Urinary bladder (tissue), 4 donors: ENCODE measurements around the gene MAGEB6. TPM values are rescaled to one million over a fixed set of nuclear protein-coding genes. Genes with fewer than 3 reads are reported as not detected.
"Not testable (repeated sequence)": the region's sequence is repeated elsewhere in the genome, so short reads cannot be mapped to it uniquely, and the experiment has no call there.

Experiments used
- DNase-seq: peaks from one replicate; pipeline ENCODE4 v3.0.0-alpha.2; 2015; ENCODE audit errors: extremely low spot score
- H3K27ac ChIP-seq: one replicate; pipeline ENCODE4 v1.5.1; 2013; ENCODE audit warnings: low read depth, mild to moderate bottlenecking, moderate library complexity
- H3K36me3 ChIP-seq: one replicate; pipeline ENCODE4 v1.6.1; 2013; ENCODE audit warnings: mild to moderate bottlenecking, moderate library complexity; ENCODE audit not compliant: insufficient read depth
- H3K4me1 ChIP-seq: one replicate; pipeline ENCODE4 v1.6.1; 2013; ENCODE audit warnings: mild to moderate bottlenecking, moderate library complexity; ENCODE audit not compliant: insufficient read depth
- H3K4me3 ChIP-seq: one replicate; pipeline ENCODE4 v1.5.1; 2013; ENCODE audit warnings: low read depth, low read length
- WGBS: extraction: QIAGEN DNeasy Blood & Tissue Kit; methylation state at CpG from one replicate; pipeline ENCODE4 v1.1.7; 2013; 5-methylcytosine and 5-hydroxymethylcytosine counted together
- polyA plus RNA-seq: library from polyadenylated mRNA; stranded (reverse); fragments of 200-250 nt; gene quantifications from one replicate; pipeline ENCODE4 v1.2.3, GENCODE V29; 2013
- total RNA-seq: library from RNA; depleted of rRNA; stranded (reverse); fragments of >200 nt; gene quantifications from one replicate; pipeline ENCODE4 v1.2.3, GENCODE V29; 2014
- donor health status: healthy with polysubstance abuse.
- donor health status: healthy.

Gene MAGEB6
- not detected for total RNA-seq
- not detected for polyA plus RNA-seq

- H3K4me3 ChIP-seq, result no peak within 1 kb of the TSS
- no peak within 1 kb of the TSS for H3K27ac ChIP-seq
- 90% methylated on average over 17 of the region's 17 CpGs for WGBS
- no peak for DNase-seq
- no peaks in the 10 kb centered on the region for H3K4me1 ChIP-seq
- no peaks in the 10 kb centered on the region for H3K36me3 ChIP-seq
These were observed at the start of gene MAGEB6 for GRCh38 chrX:26192204-26192603. Gene MAGEB6, plus strand, starts transcription at chrX:26192440. Its CDS starts 1,407 bp downstream, at chrX:26193847.

- no peak for DNase-seq
- 23% methylated on average over 2 of the region's 2 CpGs for WGBS
- Histone ChIP-seq H3K27ac (no peak overlapping the region), H3K36me3 (no peaks in the 10 kb centered on the region), H3K4me3 (no peak overlapping the region), H3K4me1 (no peaks in the 10 kb centered on the region)
These were observed 46.2 kb upstream of the MAGEB6 start for GRCh38 chrX:26146024-26146423.

GRCh38 chrX:26160301-26160700, 31.9 kb upstream of the MAGEB6 start, which contains the start of gene MAGEB6B:
Gene MAGEB6B, plus strand, starts transcription at chrX:26160601. Its CDS starts 0 bp downstream, at chrX:26160601.
- 98% methylated on average over 10 of the region's 10 CpGs for WGBS
- no peaks in the 10 kb centered on the region for H3K4me1 ChIP-seq
- H3K4me3 ChIP-seq, result no peak within 1 kb of the TSS
- no peaks in the 10 kb centered on the region for H3K36me3 ChIP-seq
- no peak for DNase-seq
- H3K27ac ChIP-seq, result no peak within 1 kb of the TSS

- no peak overlapping the region for H3K27ac ChIP-seq
- no peak for DNase-seq
- no peak overlapping the region for H3K4me3 ChIP-seq
- no peaks in the 10 kb centered on the region for H3K4me1 ChIP-seq
- no peaks in the 10 kb centered on the region for H3K36me3 ChIP-seq
These were observed 11.3 kb downstream of the MAGEB6 start for GRCh38 chrX:26203561-26203960.

GRCh38 chrX:26204717-26205116, 12.5 kb downstream of the MAGEB6 start:
- not testable (repeated sequence) for H3K4me1 ChIP-seq, H3K4me3 ChIP-seq, H3K27ac ChIP-seq, H3K36me3 ChIP-seq, DNase-seq
- 98% methylated on average over 27 of the region's 27 CpGs for WGBS

- H3K4me3 ChIP-seq, result no peak overlapping the region
- no peaks in the 10 kb centered on the region for H3K36me3 ChIP-seq
- H3K27ac ChIP-seq, result no peak overlapping the region
- H3K4me1 ChIP-seq, result no peaks in the 10 kb centered on the region
- WGBS, result 70% methylated on average over 3 of the region's 3 CpGs
- DNase-seq, result no peak
These were observed 15.8 kb downstream of the MAGEB6 start for GRCh38 chrX:26208012-26208411.

- Histone ChIP-seq H3K27ac (no peak within 1 kb of the TSS), H3K4me1 (no peaks in the 10 kb centered on the region), H3K4me3 (no peak within 1 kb of the TSS), H3K36me3 (no peaks in the 10 kb centered on the region)
- WGBS, result 84% methylated on average over 5 of the region's 5 CpGs
- DNase-seq, result no peak
These were observed 23.6 kb downstream of the MAGEB6 start, which contains the start of gene MAGEB5 for GRCh38 chrX:26215869-26216268. Gene MAGEB5, plus strand, starts transcription at chrX:26216169. Its CDS starts 1,133 bp downstream, at chrX:26217302.

- DNase-seq, result no peak
- Histone ChIP-seq H3K4me1 (no peaks in the 10 kb centered on the region), H3K27ac (no peak overlapping the region), H3K36me3 (no peaks in the 10 kb centered on the region), H3K4me3 (no peak overlapping the region)
- 75% methylated on average over 7 of the region's 7 CpGs for WGBS
These were observed 27.1 kb downstream of the MAGEB6 start for GRCh38 chrX:26219351-26219750.

GRCh38 chrX:26234177-26234576, 41.9 kb downstream of the MAGEB6 start:
- 25% methylated on average over 1 of the region's 1 CpG for WGBS
- DNase-seq, result no peak
- H3K27ac ChIP-seq, result no peak overlapping the region
- no peak overlapping the region for H3K4me3 ChIP-seq
- H3K4me1 ChIP-seq, result no peaks in the 10 kb centered on the region
- H3K36me3 ChIP-seq, result no peaks in the 10 kb centered on the region

Other genes with a start within 250 kb of the MAGEB6 start
- gene MAGEB18, start 54.1 kb upstream of the MAGEB6 start, total RNA-seq, result not detected
- gene MAGEB18, start 54.1 kb upstream of the MAGEB6 start, polyA plus RNA-seq, result not detected
- gene MAGEB6B, start 31.8 kb upstream of the MAGEB6 start, total RNA-seq, result not detected
- gene MAGEB6B, start 31.8 kb upstream of the MAGEB6 start, polyA plus RNA-seq, result not detected
- not detected for gene MAGEB5, start 23.7 kb downstream of the MAGEB6 start, total RNA-seq
- not detected for gene MAGEB5, start 23.7 kb downstream of the MAGEB6 start, polyA plus RNA-seq